Forelimb muscle (tissue), 1 donor: ENCODE data around the gene PDE10A. TPM values are rescaled to one million over a fixed set of nuclear protein-coding genes. Genes with fewer than 3 reads are reported as not detected.
"Not testable (repeated sequence)": the region's sequence is repeated elsewhere in the genome, so short reads cannot be mapped to it uniquely, and the experiment has no call there.

Experiments used
- DNase-seq: peaks from one replicate; pipeline ENCODE4 v3.0.0-alpha.2; 2013; ENCODE audit warnings: low read depth
- polyA plus RNA-seq: library from polyadenylated mRNA; unstranded; fragments of 120-200 nt; gene quantifications from one replicate; pipeline ENCODE4 v1.2.1, GENCODE V29; 2013; ENCODE audit not compliant: insufficient read length

Gene PDE10A
- polyA plus RNA-seq, 1 donor: 7.6 TPM

DNA sequence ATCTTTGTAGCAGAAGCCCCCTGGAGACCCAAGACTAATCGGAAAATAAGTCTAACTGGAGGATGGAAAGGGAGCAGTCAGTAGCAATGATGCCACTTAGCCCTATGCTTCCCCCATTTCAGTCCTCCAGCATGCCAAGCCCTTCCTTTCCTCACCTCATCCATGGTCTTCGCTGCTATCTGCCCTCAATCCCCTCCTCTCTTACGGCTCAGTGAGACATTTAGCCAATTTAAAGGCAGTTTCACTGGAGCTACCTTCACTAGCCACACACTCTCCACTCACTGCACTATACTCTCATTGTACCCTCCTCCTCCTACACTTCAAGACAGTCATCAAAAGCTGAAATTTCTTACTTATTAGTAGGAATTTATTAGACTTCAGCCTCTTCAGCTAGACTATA lies 111.2 kb downstream of the PDE10A start:
- no peak for DNase-seq

DNA sequence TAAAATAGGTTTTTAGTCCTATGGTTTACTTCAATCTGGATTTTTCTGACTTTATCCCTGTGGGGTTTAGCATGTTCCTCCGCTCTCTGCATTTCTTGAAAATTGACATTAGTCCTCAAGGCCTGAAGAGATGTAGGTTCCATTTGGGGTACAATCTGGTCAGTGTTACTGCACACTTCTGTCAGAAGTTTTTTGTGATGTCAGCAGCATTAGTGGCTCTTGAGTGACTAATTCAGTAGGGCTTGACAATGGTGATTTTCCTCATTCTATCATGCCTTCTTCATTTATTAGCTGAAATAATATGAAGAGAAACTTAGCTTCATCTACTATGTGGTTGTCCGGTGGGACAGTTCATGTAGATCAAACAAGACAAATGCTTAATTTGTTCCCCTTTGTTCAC lies 114.6 kb downstream of the PDE10A start:
- DNase-seq: no peak

- DNase-seq: peak; percentile 26
Measured at GRCh38 chr6:165545806-165546205, 117.2 kb downstream of the PDE10A start.

DNA sequence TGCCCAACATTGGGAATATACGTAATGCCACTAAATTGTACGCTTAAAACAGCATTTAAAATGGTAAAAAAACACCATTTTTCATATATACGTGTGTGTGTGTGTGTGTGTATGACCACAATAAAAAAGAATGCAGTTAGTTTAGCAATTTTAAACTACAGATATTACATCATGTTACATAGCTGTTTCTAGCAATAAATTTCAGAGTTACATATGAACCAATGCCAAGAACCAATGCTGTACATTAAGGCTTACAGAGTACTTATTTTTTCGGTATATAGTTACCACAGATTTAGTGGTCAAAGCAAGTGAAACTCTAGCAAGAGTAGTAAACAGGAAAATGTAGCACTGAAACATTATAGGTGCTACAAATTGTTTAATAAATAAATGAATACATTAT lies 119.3 kb downstream of the PDE10A start:
- DNase-seq: no peak

DNA sequence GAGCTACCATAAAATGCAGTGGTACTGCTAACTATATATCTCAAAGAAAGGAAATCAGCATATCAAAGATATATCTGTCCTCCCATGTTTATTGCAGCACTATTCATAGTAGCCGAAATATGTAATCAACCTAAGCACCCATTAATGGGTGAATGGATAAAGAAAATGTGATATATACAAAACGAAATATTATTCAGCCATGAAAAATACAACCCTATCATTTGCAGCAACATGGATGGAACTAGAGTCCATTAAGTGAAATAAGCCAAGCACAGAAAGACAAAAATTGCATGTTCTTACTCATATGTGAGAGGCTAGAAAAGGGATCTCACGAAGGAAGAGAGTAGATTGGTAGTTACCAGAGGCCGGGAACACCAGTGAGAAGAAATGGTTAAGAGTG lies 126.1 kb downstream of the PDE10A start:
- DNase-seq: no peak

DNA sequence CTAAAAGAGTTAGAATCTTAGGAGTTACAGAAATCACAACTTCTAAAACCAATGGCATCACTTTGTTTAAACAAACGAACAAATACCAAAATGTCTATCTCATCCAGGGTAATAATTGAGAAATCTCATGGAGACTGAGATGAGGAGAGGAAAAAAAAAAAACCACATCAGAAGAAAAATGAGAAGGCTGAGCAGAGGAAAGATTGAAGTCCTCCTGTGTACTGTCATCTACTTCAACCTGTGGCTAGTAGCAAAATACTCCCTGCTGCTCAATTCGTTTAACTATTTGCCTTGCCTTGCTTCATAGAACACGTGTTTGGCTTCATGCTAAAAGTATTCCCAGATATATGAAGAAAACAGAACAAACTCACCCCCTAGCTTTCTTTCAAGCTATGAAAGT lies 143.7 kb downstream of the PDE10A start:
- no peak for DNase-seq

GRCh38 chr6:165515963-165516624 lies 146.9 kb downstream of the PDE10A start:
- no peak for DNase-seq

DNA sequence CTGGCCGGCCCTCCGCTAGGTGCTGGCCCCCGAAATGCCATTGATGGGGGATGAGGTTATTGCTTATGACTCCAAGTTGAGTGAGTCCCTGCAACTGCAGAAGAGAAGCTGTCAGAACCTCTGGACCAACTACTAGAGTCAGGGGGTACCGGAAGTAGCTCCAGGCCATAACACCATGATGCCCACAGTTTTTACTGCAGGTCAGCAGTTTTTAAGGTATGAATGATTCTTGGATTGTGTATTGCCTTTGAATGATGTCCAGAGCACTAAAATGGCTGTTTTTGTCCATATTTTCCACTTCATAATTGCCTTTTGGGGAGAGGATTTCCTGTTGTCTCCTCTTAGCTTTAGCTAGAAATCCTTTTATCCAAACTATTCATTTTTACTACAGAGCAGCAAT lies 148.4 kb downstream of the PDE10A start:
- DNase-seq: no peak

GRCh38 chr6:165511807-165512206 lies 151.2 kb downstream of the PDE10A start:
- DNase-seq: no peak

DNA sequence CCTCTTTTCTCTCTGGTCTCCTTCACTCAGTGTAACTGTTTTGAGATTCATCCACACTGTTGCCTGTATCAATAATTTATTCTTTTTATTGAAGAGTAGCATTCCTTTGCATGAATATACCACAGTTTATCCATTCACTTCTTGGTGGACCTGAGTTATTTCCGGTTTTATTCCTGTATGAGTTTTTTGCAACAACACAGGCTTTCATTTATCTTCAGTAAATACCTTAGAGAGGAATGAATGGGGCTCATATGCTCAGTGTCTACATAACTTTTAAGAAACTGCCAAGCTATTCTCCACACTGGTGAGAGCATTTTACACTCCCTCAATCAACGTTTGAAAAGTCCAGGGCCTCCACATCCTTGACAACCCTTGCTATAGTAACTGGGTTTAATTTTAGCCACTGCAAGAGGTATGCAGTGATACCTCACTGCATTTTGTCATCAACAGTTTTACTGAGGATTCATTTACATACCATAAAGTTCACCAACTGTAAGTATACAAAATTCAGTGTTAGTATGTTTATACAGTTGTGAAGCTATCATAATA lies 154.6 kb downstream of the PDE10A start:
- DNase-seq: no peak

DNA sequence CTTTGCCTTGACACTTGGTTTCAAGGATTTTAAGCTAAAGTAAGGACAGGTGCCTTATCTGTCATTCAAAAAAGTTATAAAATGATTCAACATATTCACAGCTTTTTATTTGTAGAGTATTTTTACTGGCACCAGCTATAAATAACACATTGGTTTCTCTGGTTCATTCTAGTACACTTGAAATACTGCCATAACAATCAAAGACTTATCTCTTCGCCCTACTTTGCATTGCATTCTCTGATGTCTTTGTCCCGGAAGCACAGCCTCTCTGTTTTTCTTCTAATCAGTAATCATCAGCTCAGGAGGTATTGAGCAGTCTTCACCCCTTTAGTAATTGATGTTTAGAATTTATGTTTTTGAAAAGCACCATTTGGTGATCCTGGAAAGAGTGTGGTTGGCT lies 156.4 kb downstream of the PDE10A start:
- DNase-seq: no peak

DNA sequence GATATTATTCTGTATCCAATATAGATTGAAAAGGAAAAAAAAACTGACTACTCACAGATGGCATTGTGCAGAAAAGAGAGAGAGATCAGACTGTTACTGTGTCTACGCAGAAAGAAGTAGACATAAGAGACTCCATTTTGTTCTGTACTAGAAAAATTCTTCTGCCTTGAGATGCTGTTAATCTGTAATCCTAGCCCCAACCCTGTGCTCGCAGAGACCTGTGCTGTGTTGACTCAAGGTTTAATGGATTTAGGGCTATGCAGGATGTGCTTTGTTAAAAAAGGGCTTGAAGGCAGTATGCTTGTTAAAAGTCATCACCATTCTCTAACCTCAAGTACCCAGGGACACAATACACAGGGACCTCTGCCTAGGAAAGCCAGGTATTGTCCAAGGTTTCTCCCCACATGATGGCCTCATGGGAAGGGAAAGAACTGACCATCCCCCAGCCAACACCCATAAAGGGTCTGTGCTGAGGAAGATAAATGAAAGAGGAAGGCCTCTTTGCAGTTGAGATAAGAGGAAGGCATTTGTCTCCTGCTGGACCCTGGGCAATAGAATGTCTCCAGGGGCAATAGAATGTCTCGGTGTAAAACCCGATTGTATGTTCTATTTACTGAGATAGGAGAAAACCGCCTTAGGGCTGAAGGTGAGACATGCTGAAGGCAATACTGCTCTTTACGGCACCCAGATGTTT lies 162.7 kb downstream of the PDE10A start:
- not testable (repeated sequence) for DNase-seq

GRCh38 chr6:165497472-165497871 lies 165.6 kb downstream of the PDE10A start:
- no peak for DNase-seq

- DNase-seq: no peak
Measured at GRCh38 chr6:165488624-165489295, 174.3 kb downstream of the PDE10A start.

GRCh38 chr6:165487950-165488349 lies 175.1 kb downstream of the PDE10A start:
- no peak for DNase-seq

DNA sequence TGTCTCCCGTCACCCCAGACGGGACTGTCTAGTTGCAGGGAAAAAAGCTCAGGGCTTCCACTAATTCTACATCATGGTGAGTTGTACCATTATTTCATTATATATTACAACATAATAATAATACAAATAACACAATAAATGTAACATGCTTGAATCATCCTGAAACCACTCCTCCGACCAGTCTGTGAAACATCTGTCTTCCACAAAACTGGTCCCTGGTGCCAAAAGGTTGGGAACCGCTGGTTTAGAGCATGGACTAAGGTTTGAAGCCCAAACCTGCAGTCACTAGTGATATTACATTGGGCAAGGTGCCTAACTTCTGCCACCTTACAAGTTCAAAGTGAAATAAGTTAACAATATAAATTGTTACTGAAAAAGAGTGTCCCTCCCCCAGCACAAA lies 175.7 kb downstream of the PDE10A start:
- no peak for DNase-seq

DNA sequence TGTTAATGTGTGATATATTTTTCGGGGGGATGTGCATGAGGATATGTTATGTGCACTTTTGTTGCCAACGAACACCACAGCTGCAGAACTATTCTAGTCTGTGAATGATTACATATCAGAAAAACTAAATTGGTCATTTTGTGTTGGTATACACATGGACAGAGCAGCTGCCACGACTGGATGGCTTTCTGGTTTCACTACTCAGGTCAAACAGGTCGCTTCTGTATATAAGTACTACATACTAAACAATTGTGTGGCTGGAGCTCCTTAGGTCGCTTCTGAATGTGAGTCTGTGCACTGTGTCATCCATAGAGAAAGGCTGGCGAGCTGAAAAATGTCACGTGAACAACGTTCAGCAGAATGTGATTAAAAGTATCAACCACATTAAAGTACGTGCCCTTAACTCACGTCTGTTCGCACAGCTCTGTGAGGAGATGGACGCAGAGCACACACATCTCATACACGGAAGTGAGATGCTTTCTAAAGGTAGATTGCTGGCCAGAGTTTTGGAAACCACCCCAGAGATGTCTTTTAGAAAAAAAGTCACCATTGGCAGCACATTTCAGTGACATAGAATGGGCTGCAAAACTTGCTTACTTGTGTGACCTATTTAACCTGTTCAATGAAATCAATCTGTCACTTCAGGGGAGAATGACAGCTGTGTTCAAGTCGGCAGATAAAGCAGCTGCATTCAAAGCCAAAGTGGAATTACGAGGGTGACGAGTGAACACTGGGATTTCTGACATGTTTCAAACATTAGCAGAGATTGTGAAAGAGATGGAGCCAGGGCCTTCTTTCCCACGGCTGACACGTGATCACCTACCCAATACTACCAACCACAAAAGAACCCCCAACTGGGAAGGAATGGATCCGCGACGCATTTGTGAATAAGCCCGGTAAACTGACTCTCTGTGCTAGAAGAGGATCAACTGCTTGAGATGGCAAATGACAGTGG lies 176.6 kb downstream of the PDE10A start:
- DNase-seq: no peak

DNA sequence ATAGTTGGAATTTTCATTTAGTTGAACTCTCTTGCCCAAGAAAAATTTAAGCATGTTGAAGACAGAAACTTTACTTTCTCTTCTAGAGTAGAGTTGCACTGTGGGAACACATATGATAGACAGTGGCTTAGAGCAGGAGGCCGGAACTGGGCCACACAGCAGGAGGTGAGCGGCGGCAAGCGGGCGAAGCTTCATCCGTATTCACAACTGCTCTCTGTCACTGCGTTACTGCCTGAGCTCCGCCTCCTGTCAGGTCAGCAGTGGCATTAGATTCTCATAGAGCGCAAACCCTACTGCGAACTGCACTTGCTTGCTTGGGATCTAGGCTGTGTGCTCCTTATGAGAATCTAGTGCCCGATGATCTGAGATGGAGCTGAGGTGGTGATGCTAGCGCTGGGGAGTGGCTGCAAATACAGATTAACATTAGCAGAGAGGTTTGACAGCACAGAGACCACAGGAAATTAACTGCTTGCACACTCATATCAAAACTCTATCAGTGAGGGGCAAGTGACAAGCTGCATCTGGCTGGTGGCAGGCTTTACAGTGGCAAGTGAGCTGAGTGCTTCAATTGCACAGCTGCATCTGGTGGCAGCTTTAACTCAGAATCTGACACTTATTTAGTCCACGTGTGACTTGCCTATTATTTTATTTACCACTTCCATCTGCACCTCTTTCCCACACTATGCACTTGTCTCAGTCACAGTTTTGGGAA lies 178.7 kb downstream of the PDE10A start:
- DNase-seq: no peak

DNA sequence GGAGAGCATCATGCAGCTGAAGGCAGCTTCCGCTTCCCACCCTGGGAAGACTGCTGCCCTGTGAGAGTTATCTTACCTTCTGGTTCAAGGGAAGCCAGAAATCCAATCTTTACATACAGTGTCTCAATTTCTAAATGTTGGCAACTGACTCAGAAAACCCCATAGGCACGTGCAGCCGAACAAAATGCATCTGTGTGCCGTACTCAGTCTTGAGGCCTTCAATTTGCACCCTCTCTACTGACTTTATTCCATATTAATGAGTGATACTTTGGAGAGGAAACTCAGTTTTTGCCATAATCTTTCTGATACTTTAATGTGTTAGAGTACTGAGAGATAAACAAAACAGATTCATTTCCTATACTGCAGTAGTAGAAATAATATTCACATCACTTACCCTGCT lies 181.1 kb downstream of the PDE10A start:
- no peak for DNase-seq

DNA sequence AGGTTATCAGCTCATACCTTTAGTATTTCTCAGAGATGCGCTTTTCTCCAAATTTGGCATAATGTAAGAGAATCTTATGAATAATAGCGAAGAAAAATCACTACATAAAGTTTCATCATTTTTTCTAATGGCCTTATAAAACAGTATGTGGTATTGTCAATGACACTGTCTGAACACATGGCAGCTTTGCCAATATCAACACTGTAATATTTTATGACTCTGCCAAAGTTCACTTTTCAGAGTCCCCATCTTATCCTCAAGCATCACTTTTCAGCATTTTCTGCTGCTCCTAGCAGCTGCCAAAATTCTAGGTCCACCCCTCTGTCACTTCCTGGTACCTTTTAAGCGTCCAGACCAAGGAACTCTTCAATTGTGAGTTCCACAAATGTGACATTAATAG lies 182.1 kb downstream of the PDE10A start:
- no peak for DNase-seq

DNA sequence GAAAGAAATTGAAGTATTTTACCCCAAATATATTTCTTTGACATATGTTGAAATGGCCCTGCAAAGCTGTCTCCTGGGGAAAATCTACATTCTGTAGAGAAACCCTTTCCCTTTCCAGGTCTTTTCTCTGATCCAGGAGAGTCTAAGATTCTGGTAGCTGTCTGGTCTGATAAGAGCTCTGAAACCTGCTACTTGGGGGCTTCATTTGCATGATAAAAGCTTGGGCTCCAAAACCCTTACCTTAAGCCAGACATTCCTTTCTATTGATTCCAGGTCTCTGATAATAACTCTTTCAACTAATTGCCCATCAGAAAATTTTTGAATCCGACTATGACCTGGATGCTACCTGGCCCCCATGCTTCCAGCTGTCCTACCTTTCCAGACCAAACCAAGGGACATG lies 184.5 kb downstream of the PDE10A start:
- no peak for DNase-seq
